AG04450 (cell line): ENCODE results near the gene B3GNT8. TPM values are rescaled to one million over a fixed set of nuclear protein-coding genes. Genes with fewer than 3 reads are reported as not detected.

ENCODE experiments used
- CTCF ChIA-PET: fragments of 300-600, 350-600 bp; formaldehyde crosslinking; extraction: SDS; loops from one replicate; lab custom pipeline; 2022; ENCODE audit warnings: antibody characterized with exemption, inconsistent platforms; lab: Charles Lee
- POLR2A ChIA-PET: fragments of 350-600 bp; formaldehyde crosslinking; extraction: SDS; loops from one replicate; lab custom pipeline; 2021; ENCODE audit warnings: antibody characterized with exemption, inconsistent platforms; lab: Yijun Ruan, JAX
- DNase-seq: peaks from one replicate; pipeline ENCODE4 v3.0.0-alpha.2; 2011; ENCODE audit warnings: low read depth, low spot score
- H3K27ac ChIP-seq: one replicate; pipeline ENCODE4 v1.5.1; 2012; ENCODE audit warnings: low read depth, low read length, control low read depth
- H3K27me3 ChIP-seq: one replicate; pipeline ENCODE4 v1.6.0; 2012; ENCODE audit warnings: low read length; ENCODE audit not compliant: control insufficient read depth, insufficient read depth
- H3K4me3 ChIP-seq: 2 replicates; pipeline ENCODE4 v1.5.1; 2011; ENCODE audit warnings: mild to moderate bottlenecking, low read depth, low read length, control low read depth
- H3K9me3 ChIP-seq: 2 replicates; pipeline ENCODE4 v1.5.1; 2012; ENCODE audit warnings: low read length; ENCODE audit not compliant: control insufficient read depth, insufficient read depth
- CTCF ChIP-seq: IDR thresholded peaks from 2 replicates; pipeline ENCODE4 v1.5.1; 2011; ENCODE audit warnings: low read depth, low read length, control low read depth, inconsistent platforms
- polyA plus RNA-seq: library from polyadenylated mRNA; depleted of rRNA; stranded (reverse); fragments of >200 nt; gene quantifications from 2 replicates; pipeline ENCODE4 v1.2.3, GENCODE V29; 2011

Gene B3GNT8
- polyA plus RNA-seq, 1 experiment = 0.14 TPM

- ChIA-PET POLR2A (no interaction called here), CTCF (interaction anchor here (0.6 kb wide), 1 partner anchor 352 kb away, joined by 3 read pairs; no protein-coding TSS in a partner anchor)
- Histone ChIP-seq H3K4me3 (no peak overlapping the region), H3K9me3 (no peaks in the 10 kb centered on the region), H3K27me3 (peaks cover 12% of the 10 kb centered on the region), H3K27ac (no peak overlapping the region)
- DNase-seq = no peak
- TF ChIP-seq CTCF = no peak
Observed at GRCh38 chr19:41443813-41444455, 16.8 kb upstream of the B3GNT8 start.

- H3K27ac ChIP-seq = no peak within 1 kb of the TSS
- no peaks in the 10 kb centered on the region; the same call in 1 of the 2 replicates for H3K9me3 ChIP-seq
- TF ChIP-seq CTCF = no peak
- ChIA-PET POLR2A (no interaction called here), CTCF (no interaction called here)
- no peak for DNase-seq
- no peak within 1 kb of the TSS for H3K4me3 ChIP-seq
- H3K27me3 ChIP-seq = peaks cover 8% of the 10 kb centered on the region
Observed at GRCh38 chr19:41442473-41443355, 15.5 kb upstream of the B3GNT8 start, which contains the start of gene ERICH4. TSS of gene ERICH4 (plus strand) at chr19:41443156. CDS start at chr19:41443170, 14 bp downstream.

- H3K4me3 ChIP-seq = no peak overlapping the region
- POLR2A ChIA-PET = no interaction called here
- DNase-seq = no peak
- peaks cover 4% of the 10 kb centered on the region for H3K27me3 ChIP-seq
- no peak for TF ChIP-seq CTCF
- CTCF ChIA-PET = interaction anchor here (0.5 kb wide), 1 partner anchor 9 kb away, joined by 4 read pairs; no protein-coding TSS in a partner anchor
- no peak overlapping the region for H3K27ac ChIP-seq
- H3K9me3 ChIP-seq = no peaks in the 10 kb centered on the region; the same call in 1 of the 2 replicates
Observed at GRCh38 chr19:41441321-41441945, 14.3 kb upstream of the B3GNT8 start.

DNA sequence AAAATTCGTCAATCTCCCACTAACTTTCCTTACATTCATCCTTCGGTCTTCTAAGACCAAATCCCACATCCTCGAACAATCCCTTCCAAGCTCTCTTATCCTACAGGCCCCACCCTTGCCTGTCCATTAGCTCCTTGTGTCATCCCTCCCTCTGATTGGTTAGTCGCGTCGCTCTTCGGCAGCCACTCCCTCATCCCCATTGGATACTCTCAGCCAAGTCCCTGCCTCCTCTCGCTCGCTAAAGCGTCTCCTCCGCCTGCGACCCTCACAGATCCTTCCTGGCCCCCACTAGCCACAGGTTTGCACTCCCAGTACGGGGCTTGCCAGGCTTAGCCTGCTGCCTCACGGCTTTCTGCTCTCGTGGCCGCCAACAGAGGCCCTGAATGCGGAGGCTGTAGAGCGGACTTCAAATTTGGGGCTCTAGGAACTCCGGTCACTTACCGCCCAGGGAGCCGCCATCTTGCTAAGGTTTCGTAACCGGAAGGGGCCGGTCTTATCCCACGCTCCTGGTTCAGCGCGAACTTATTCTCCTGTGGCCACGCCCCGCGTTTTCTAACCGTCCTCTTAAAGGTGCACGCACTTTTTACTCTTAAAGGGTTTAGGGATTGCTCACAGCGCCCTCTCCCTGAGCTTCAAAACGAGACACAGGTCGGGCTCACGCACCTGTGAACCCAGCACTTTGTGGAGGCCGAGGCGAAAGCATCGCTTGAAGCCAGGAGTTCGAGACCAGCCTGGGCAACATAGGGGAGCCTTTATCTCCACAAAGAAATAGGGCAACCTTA is 12.5 kb upstream of the B3GNT8 start, which contains the start of gene DMAC2:
Gene DMAC2 (minus strand): TSS at position 472 of the 782 bp plus-strand sequence. CDS start 13 bp downstream, at position 459.
- H3K27me3 ChIP-seq = peaks cover 4% of the 10 kb centered on the region
- TF ChIP-seq CTCF = peak; percentile 51
- ChIA-PET POLR2A (interaction anchor here (0.5 to 1.0 kb wide), 8 partner anchors 9 to 1095 kb away, joined by 3 to 8 read pairs (median 4); partner anchors contain the start of genes B3GNT8, B9D2 and RPS19), CTCF (interaction anchor here (0.5 to 2.8 kb wide), 11 partner anchors 10 to 284 kb away, joined by 3 to 37 read pairs (median 4); no protein-coding TSS in a partner anchor)
- DNase-seq = peak; percentile 90
- peak within 1 kb of the TSS; percentile 92 for H3K27ac ChIP-seq
- peak within 1 kb of the TSS; percentile 99 for H3K4me3 ChIP-seq
- H3K9me3 ChIP-seq = no peaks in the 10 kb centered on the region; the same call in 1 of the 2 replicates
